HFF-Myc (cell line): ENCODE results near the gene GSTO2.
"Not testable (repeated sequence)": the region's sequence is repeated elsewhere in the genome, so short reads cannot be mapped to it uniquely, and the experiment has no call there.

Experiments
- DNase-seq: peaks from one replicate; pipeline ENCODE4 v3.0.0-alpha.2; 2011; ENCODE audit warnings: low read depth; ENCODE audit errors: extremely low read depth
- H3K4me3 ChIP-seq: replicated peaks from 2 replicates; pipeline ENCODE4 v1.5.1; 2011; ENCODE audit warnings: low read depth, mild to moderate bottlenecking, control low read depth, low read length
- CTCF ChIP-seq: IDR thresholded peaks from 2 replicates; pipeline ENCODE4 v1.5.1; 2012; ENCODE audit warnings: mild to moderate bottlenecking, low read depth, low read length, control low read depth; ENCODE audit errors: missing control alignments

Gene GSTO2

GRCh38 chr10:104233817-104234216 is 35.2 kb upstream of the GSTO2 start:
- TF ChIP-seq CTCF = no peak
- no peak for DNase-seq
- H3K4me3 ChIP-seq = no peak overlapping the region

GRCh38 chr10:104234934-104235333 is 34.0 kb upstream of the GSTO2 start:
- DNase-seq = no peak
- H3K4me3 ChIP-seq = no peak overlapping the region
- TF ChIP-seq CTCF = no peak

GRCh38 chr10:104235801-104236200 is 33.2 kb upstream of the GSTO2 start:
- DNase-seq = no peak
- H3K4me3 ChIP-seq = no peak overlapping the region
- no peak for TF ChIP-seq CTCF

- H3K4me3 ChIP-seq = no peak overlapping the region
- no peak for TF ChIP-seq CTCF
- no peak for DNase-seq
Observed at GRCh38 chr10:104240078-104240477, 28.9 kb upstream of the GSTO2 start.

- no peak for DNase-seq
- TF ChIP-seq CTCF = no peak
- no peak overlapping the region for H3K4me3 ChIP-seq
Observed at GRCh38 chr10:104242545-104242944, 26.4 kb upstream of the GSTO2 start.

- DNase-seq, H3K4me3 ChIP-seq: not testable (repeated sequence)
Observed at GRCh38 chr10:104243009-104243408, 26.0 kb upstream of the GSTO2 start.

GRCh38 chr10:104243512-104243911 is 25.5 kb upstream of the GSTO2 start:
- no peak for TF ChIP-seq CTCF
- DNase-seq = no peak
- H3K4me3 ChIP-seq = no peak overlapping the region
